Lung (tissue), 12 donors: Measurements from ENCODE around the gene EFNA3. TPM values are rescaled to one million over a fixed set of nuclear protein-coding genes. Genes with fewer than 3 reads are reported as not detected.

Experiments used
- ATAC-seq: fragments of 200-7000 bp; cut with Tn5 transposase; one replicate; pipeline ENCODE4 v1.9.1; 2020; ENCODE audit warnings: moderate number of reproducible peaks; ENCODE audit not compliant: insufficient read depth, low FRiP score
- DNase-seq, 3 donors: peaks; one replicate each; pipeline ENCODE4 v3.0.0-alpha.2; 2013 to 2017
- H3K27ac ChIP-seq, 2 donors: one replicate each; pipeline ENCODE4 v1.5.1; 2013; ENCODE audit warnings: mild to moderate bottlenecking in 2 of 2, moderate library complexity in 2 of 2, control low read depth in 1 of 2, inconsistent platforms in 1 of 2, low read depth in 1 of 2, low read length in 1 of 2
- H3K27me3 ChIP-seq, 3 donors: one replicate each; pipeline ENCODE4 v1.5.1; 2013; ENCODE audit warnings: low read length in 2 of 3; ENCODE audit not compliant: control insufficient read depth in 3 of 3, insufficient read depth in 3 of 3
- H3K36me3 ChIP-seq, 4 donors: one replicate each; pipeline ENCODE4 v1.5.1; 2013; ENCODE audit warnings: low read length in 4 of 4, mild to moderate bottlenecking in 1 of 4, moderate library complexity in 1 of 4; ENCODE audit not compliant: control insufficient read depth in 4 of 4, insufficient read depth in 4 of 4
- H3K4me1 ChIP-seq, 5 donors: one replicate each; pipeline ENCODE4 v1.5.1; 2013; ENCODE audit warnings: low read length in 5 of 5, mild to moderate bottlenecking in 2 of 5, moderate library complexity in 1 of 5; ENCODE audit not compliant: control insufficient read depth in 5 of 5, insufficient read depth in 5 of 5
- H3K4me3 ChIP-seq: one replicate; pipeline ENCODE4 v1.5.1; 2013; ENCODE audit warnings: mild to moderate bottlenecking, control low read depth, moderate library complexity
- H3K9ac ChIP-seq, 2 donors: one replicate each; pipeline ENCODE4 v1.5.1; 2013; ENCODE audit warnings: low read length in 2 of 2, control low read depth in 1 of 2; ENCODE audit not compliant: insufficient read depth in 1 of 2
- H3K9me3 ChIP-seq, 4 donors: one replicate each; pipeline ENCODE4 v1.5.1; 2013; ENCODE audit warnings: low read length in 3 of 4, mild to moderate bottlenecking in 1 of 4, moderate library complexity in 1 of 4; ENCODE audit not compliant: control insufficient read depth in 4 of 4, insufficient read depth in 3 of 4
- WGBS, 2 donors: extraction: QIAGEN DNeasy Blood & Tissue Kit; methylation state at CpG; one replicate each; pipeline ENCODE4 v1.1.7; 2013; 5-methylcytosine and 5-hydroxymethylcytosine counted together
- polyA plus RNA-seq, 2 donors: library from polyadenylated mRNA; stranded (reverse); fragments of 200-250 nt; gene quantifications; one replicate each; pipeline ENCODE4 v1.2.1, GENCODE V29; 2013
- total RNA-seq, 2 donors: library from RNA; depleted of rRNA in 1 of 2; stranded (reverse); fragments of >200 nt in 1 of 2; gene quantifications; one replicate each; pipeline ENCODE4 v1.2.1, GENCODE V29; 2014 to 2021
- TF ChIP-seq, protein P1 (sequence below): IDR thresholded peaks from 2 replicates; pipeline ENCODE4 v1.5.1; 2012; ENCODE audit warnings: mild to moderate bottlenecking; ENCODE audit errors: control extremely low read depth, extremely low read depth
- donor health status: control.
- donor health status: control.
- donor health status: Bipolar disorder and iron deficiency.
- donor health status: healthy.
- donor health status: DM: yes; HTN: yes; CAD: no.

The EFNA3 gene
- total and polyA plus RNA-seq, 4 donors = 1.1 to 1.9 (median 1.6) TPM

DNA sequence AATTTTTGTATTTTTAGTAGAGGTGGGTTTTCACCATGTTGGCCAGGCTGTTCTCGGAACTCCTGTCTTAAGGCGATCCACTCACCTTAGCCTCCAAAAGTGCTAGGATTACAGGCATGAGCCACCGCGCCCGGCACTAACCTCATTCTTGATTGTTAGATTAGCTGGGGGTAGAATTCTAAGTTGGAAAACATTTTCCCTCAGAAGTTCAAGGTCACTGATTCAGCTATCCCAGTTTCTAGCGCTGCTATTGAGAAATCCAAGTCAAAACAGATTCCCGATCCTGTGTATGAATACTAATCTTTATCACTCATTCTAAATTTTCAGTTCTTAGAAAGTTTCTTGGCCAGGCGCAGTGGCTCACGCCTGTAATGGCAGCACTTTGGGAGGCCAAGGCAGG is 24.7 kb downstream of the EFNA3 start:
- ATAC-seq = no peak
- no peak overlapping the region for H3K27ac ChIP-seq
- H3K9me3 ChIP-seq = no peaks in the 10 kb centered on the region
- H3K9ac ChIP-seq = no peak overlapping the region
- no peaks in the 10 kb centered on the region for H3K27me3 ChIP-seq
- WGBS, 2 donors = 85 to 91% methylated on average over 9 of the region's 9 CpGs
- H3K36me3 ChIP-seq = no peaks in the 10 kb centered on the region
- H3K4me1 ChIP-seq = peaks cover 0 to 3% (median 0%) of the 10 kb centered on the region in 5 donors
- H3K4me3 ChIP-seq = no peak overlapping the region
- TF ChIP-seq, protein P1, sequence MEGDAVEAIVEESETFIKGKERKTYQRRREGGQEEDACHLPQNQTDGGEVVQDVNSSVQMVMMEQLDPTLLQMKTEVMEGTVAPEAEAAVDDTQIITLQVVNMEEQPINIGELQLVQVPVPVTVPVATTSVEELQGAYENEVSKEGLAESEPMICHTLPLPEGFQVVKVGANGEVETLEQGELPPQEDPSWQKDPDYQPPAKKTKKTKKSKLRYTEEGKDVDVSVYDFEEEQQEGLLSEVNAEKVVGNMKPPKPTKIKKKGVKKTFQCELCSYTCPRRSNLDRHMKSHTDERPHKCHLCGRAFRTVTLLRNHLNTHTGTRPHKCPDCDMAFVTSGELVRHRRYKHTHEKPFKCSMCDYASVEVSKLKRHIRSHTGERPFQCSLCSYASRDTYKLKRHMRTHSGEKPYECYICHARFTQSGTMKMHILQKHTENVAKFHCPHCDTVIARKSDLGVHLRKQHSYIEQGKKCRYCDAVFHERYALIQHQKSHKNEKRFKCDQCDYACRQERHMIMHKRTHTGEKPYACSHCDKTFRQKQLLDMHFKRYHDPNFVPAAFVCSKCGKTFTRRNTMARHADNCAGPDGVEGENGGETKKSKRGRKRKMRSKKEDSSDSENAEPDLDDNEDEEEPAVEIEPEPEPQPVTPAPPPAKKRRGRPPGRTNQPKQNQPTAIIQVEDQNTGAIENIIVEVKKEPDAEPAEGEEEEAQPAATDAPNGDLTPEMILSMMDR = no peak
- DNase-seq = no peak

DNA sequence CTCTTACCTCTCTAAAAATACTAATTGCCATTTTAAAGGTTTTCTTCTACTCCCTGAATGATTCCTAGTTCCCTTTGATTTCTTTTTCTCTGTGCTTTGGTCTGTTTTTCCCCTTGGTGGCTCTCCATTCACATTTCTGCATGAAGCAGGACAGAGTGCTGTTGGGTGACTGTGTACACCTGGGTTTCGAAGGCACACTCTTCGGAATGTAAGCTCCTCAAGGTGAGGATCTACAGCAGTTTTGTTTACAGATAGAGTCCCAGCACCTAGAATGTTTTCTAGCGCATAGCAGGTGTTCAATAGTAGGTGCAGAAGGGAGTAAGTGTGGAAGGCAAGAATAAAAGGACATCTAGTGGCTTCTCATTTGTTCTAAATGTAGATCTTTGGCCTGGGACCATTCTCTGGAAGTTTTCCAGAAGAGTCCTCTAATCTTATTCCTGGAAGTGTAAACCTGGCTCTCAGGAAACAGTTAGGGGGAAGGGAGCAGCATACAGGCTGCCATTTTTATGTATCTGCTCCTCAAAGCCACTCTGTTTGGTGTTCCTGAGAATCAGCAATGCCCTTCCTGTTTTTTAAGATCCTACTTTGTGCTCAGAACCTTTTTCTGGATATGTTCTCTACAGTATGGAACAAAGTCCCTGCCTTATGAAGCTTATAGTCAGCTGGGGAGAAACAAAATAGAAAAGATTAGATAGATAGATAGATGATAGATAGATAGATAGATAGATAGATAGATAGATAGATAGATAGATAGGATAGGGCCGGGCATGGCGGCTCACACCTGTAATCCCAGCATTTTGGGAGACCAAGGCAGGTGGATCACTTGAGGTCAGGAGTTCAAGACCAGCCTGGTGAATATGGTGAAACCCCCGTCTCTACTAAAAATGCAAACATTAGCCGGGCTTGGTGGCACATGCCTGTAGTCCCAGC is 26.2 kb downstream of the EFNA3 start:
- DNase-seq (no peak), ATAC-seq (no peak)
- no peaks in the 10 kb centered on the region for H3K27me3 ChIP-seq
- peak overlapping the region in 1 of 2 donors; percentile 37 for H3K27ac ChIP-seq
- WGBS, 2 donors = 71 to 87% methylated on average over 7 of the region's 7 CpGs
- H3K4me1 ChIP-seq = peaks cover 0 to 3% (median 0%) of the 10 kb centered on the region in 5 donors
- H3K9me3 ChIP-seq = no peaks in the 10 kb centered on the region
- no peaks in the 10 kb centered on the region for H3K36me3 ChIP-seq
- H3K9ac ChIP-seq = no peak overlapping the region
- H3K4me3 ChIP-seq = no peak overlapping the region
- TF ChIP-seq, protein P1 = no peak

DNA sequence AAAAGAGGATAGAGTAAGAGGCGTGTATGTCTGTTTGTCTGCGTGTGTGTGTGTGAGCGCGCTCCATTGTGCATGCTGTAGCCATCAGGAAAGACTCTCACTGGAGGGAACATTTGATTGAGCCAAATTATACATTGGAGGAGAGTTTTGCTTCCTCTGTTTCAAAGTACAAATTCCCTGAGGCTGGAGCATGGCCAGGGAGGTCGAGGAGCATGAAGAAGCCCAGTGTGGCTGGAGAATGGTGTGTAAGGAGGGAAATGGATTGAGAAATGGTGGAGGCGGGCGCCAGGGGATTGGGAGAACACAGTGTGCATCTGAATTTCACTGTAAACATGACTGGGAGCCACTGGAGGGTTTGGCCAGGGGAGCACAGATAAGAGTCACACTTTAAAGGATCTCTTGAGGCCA is 27.0 kb downstream of the EFNA3 start:
- TF ChIP-seq, protein P1 = no peak
- no peak overlapping the region for H3K4me3 ChIP-seq
- peak overlapping the region in 1 of 2 donors; percentile 37 for H3K27ac ChIP-seq
- H3K9me3 ChIP-seq = no peaks in the 10 kb centered on the region
- no peak overlapping the region for H3K9ac ChIP-seq
- peaks cover 0 to 3% (median 0%) of the 10 kb centered on the region in 5 donors for H3K4me1 ChIP-seq
- DNase-seq (no peak), ATAC-seq (peak; percentile 58)
- H3K36me3 ChIP-seq = no peaks in the 10 kb centered on the region
- 39 to 57% methylated on average over 7 of the region's 7 CpGs for WGBS, 2 donors
- H3K27me3 ChIP-seq = no peaks in the 10 kb centered on the region
